ENCODE data around the gene WDR31.
"Not testable (repeated sequence)": the region's sequence is repeated elsewhere in the genome, so short reads cannot be mapped to it uniquely, and the experiment has no call there.

Gene WDR31

DNA sequence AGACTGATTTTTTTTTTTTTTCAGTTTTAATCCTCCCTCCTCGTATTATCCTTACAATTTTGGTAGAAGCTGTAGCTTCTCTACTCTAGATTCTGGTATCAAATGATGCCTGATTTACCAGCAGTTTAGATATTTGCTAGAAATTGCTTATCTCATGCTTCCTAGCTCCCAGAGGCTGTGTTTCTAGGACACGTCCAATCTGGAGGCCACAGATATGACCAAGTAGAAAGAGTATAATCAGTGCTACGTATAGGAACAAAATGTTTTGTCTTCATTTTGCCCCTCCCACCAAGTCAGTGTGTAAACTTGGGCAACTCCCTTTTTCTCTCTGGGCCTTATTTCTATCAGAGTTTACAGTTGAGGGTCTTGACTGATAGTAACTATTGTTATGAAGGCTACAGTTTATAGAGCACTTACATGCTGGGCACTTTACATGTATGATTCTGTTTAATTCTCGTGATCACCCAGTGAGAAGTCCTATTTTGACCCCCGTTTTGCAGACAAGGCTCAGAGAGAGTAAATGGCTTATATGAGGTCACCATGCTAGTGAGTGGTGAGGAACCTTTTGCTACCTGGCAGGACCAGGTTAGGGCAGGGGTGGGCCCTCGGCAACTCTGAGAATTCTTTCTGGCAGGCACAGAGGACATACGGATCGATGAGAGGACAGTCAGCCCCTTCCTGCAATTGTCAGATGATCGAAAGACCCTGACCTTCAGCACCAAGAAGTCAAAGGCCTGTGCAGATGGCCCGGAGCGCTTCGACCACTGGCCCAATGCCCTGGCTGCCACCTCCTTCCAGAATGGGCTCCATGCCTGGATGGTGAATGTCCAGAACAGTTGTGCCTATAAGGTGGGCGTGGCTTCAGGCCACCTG lies 29.1 kb upstream of the WDR31 start:
- no peak for DNase-seq (ENCODE audit: low read depth, low spot score)

GRCh38 chr9:113368348-113368981 lies 28.4 kb upstream of the WDR31 start:
- no peak for DNase-seq (ENCODE audit: low read depth, low spot score)

DNA sequence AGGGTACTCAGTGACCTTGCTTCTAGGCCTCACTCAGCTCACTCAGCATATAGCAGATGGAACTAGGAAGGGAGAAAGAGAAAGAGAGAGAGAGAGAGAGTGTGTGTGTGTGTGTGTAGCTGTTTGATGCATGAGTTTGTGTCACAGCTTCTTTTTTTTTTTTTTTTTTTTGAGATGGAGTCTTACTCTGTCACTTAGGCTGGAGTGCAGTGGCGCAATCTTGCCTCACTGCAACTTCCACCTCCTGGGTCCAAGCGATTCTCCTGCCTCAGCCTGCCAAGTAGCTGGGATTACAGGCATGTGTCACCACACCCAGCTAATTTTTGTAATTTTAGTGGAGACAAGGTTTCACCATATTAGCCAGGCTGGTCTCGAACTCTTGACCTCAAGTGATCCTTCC lies 25.6 kb upstream of the WDR31 start:
- DNase-seq (ENCODE audit: low read depth, low spot score), result not testable (repeated sequence)

- DNase-seq (ENCODE audit: low read depth, low spot score), result no peak
Measured at GRCh38 chr9:113364951-113365350, 24.9 kb upstream of the WDR31 start.

- DNase-seq (ENCODE audit: low read depth, low spot score), result no peak
Measured at GRCh38 chr9:113363336-113363735, 23.3 kb upstream of the WDR31 start.

- DNase-seq (ENCODE audit: low read depth, low spot score), result no peak
Measured at GRCh38 chr9:113361304-113362018, 21.4 kb upstream of the WDR31 start.

DNA sequence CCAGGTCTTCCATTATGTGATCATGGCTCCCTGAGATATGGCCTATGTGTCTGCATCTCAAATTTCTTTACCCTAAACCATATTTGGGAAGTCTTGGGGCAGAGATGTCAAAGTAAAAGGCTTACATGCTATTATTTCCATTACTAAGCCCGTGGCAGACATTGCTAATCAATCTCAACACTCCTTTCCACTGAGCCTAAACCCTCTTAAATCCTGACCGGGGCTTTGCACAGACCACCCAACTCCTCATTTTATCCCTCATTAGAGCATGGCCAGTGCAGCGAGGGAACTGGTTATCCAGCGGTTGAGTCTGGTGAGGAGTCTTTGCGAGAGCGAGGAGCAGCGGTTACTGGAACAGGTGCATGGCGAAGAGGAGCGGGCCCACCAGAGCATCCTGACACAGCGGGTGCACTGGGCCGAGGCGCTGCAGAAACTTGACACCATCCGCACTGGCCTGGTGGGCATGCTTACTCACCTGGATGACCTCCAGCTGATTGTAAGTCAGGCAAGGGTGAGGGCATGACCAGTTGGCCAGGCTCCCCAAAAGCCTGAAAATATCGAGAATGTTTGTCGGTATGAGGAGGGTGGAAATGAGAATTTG lies 20.3 kb upstream of the WDR31 start:
- DNase-seq (ENCODE audit: low read depth, low spot score), result no peak

DNA sequence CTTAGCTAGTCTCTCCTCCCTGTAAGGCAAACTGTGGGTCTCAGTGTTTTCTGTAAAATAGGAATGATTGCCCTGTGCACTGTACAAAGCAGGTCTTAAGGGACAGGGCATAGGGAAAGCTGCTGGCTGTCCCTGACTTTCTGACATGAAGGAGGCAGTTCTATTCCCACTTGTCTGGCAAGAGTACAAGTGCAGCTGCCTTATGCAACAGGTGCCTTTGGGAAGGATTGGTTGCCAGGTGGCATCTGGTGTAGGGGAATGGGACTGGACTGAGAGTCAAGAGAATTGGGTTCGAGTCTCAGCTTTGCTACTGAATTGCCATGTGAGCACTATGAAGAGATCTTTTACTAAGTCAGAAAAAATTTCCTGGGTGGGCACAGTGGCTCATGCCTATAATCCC lies 19.3 kb upstream of the WDR31 start:
- no peak for DNase-seq (ENCODE audit: low read depth, low spot score)

DNA sequence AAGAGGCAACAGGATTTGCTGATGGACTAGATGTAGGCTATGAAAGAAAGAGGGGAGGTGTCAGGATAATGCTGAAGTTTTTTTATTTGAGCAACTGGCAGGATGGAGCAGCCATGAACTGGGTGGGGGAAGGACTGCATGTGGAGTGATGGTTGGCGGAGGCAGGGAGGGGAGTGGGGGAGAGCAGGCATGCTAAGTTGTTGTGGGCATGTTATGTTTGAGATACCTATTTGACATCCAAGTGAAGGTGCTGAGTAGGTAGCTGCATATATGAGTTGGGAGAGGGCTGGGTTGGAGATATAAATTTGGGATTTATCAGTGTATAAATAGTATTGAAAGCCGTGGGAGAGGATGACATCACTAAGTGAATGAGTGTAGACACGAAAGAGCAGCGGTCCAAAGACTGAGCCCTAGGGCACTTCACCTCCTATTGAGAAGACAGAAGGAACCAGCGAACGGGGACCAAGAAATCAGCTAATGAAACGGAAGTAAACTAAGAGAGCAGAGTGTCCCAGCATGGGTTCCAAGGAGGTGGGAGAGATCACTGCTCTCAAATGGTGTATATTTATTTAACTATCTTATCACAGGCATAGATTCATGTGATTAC lies 16.7 kb upstream of the WDR31 start:
- DNase-seq (ENCODE audit: low read depth, low spot score), result no peak

DNA sequence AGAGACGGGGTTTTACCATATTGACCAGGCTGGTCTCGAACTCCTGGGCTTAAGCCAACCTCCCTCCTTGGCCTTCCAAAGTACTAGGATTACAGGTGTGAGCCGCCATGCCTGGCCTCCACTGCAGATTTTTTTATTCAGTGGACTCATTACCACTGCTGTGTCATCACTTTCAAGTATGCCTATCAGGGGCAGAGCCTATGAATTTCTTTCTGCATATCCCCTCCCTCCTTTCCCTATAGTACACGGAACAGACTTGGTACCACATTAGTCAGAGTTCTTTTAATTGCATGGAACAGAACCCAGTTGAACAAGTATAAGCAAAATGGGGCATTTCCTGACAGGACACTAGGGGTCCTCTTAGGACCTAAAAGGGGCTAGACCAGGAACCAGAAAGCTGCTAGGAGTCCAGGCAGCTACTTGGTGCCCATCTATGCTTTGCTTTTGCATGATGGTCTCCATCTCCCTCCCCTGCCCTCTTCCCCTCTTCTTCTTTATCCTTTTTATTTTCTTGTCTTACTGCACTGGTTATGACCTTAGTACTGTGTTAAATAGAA lies 15.0 kb upstream of the WDR31 start:
- no peak for DNase-seq (ENCODE audit: low read depth, low spot score)

- DNase-seq (ENCODE audit: low read depth, low spot score), result no peak
Measured at GRCh38 chr9:113352411-113352810, 12.3 kb upstream of the WDR31 start.

DNA sequence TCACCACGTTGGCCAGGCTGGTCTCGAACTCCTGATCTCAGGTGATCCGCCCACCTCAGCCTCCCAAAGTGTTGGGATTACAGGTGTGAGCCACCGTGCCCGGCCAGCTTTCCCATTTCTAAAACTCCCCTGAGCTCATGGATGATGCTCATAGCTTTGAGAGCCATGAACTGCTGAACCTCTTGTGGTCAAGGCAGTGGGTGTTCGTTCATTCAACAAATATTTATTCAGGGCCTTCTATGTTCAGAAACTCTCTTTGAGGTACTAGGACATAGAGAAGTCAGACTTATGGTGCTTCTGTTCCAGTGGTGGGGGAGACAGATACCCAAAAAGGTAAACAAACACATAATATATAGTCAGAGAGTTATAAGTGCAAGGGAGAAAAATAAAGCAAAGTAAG lies 11.9 kb upstream of the WDR31 start:
- DNase-seq (ENCODE audit: low read depth, low spot score), result no peak

GRCh38 chr9:113350937-113351336 lies 10.9 kb upstream of the WDR31 start:
- DNase-seq (ENCODE audit: low read depth, low spot score), result no peak

DNA sequence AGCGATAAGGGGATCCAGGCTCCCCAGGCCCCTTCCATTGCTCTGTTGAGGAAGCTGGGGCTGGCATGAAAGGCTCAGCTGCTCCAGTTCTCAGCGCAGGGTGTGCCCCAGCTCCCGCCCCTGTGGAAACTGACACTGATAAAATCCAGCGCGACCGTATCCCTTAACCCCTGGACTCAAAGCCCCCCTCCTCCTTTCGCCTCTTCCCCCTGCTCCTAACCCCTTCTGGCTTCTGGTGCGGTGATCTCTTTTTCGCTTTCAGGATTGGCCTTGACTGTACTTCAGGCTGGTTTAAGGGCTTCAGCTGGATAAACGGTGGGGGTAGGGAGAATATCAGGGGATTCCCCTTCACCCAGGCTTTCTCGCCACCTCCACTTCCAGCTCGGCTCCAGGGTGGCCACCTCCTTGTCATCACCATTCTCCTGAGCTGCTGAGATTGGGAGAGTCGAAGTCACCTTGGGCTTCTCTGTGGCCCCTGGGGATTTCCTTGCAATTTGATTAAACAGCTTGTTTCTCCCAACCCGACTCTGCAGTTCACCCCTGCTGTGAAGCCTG lies 10.1 kb upstream of the WDR31 start:
- DNase-seq (ENCODE audit: low read depth, low spot score), result no peak

GRCh38 chr9:113349445-113350094 lies 9.5 kb upstream of the WDR31 start, which contains the start of gene BSPRY:
BSPRY (plus strand) TSS chr9:113349541; CDS start chr9:113349580, 39 bp downstream.
- DNase-seq (ENCODE audit: low read depth, low spot score), result no peak

GRCh38 chr9:113349066-113349444 lies 9.0 kb upstream of the WDR31 start:
- DNase-seq (ENCODE audit: low read depth, low spot score), result no peak

DNA sequence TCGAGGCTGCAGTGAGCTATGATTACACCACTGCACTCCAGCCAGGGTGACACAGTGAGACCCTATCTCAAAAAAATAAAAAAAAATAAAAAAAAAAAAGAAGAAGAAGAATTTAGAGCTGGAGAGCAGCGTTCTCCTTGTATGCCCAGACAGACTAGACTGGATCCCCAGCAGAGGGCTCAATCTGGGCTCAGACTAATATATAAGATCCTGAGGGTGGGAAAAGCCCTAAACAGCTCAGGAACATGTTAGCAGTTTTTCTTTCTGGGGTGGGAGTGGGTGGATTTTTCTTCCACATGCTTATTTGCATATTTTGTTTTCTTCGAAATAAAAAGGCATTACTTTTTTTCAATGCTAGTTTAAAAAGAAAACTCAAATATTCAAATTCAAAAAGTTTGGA lies 8.4 kb upstream of the WDR31 start:
- DNase-seq (ENCODE audit: low read depth, low spot score), result no peak

- DNase-seq (ENCODE audit: low read depth, low spot score), result no peak
Measured at GRCh38 chr9:113345671-113346070, 5.6 kb upstream of the WDR31 start.

DNA sequence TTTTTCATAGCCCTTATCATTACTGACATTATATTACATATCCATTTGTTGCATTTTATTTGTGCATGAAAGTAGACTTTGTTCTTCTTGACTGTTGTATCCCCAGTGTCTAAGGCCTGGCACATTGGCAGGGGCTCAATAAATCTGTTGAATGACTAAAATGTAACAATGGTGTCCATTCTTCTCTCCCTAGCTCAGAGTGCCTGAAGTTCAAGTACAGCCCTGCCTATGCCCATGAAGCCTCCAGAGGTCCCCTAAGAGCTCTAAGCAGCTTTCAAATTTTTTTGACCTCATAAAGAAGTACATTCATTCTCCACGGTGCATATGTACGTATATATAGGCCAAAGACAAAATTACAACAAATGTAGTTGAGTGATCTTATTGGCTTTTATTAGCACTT lies 5.1 kb upstream of the WDR31 start:
- DNase-seq (ENCODE audit: low read depth, low spot score), result no peak

- no peak for DNase-seq (ENCODE audit: low read depth, low spot score)
Measured at GRCh38 chr9:113343732-113344231, 3.7 kb upstream of the WDR31 start.
